ENCODE results near the gene TSPAN19.

DNA sequence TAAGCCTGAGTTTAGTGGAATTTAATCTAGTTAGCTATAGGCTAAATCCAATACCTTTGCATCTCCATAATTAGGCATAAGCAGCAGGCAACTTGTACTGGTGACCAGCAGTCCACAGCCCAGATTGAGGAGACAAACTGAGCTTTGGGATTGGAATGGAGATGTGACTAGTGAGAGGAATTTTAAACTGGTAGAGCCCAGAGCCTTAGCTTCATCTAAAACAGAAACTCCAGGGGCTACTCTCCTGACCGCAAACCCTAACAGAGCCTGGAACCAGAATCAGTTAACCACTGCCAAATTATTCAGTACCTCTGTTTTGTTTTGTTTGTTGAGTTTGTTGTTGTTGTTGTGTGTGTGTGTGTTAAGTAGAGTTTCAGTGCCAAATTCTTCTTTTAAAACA lies 53.2 kb downstream of the TSPAN19 start:
- TF ChIP-seq, protein P1, sequence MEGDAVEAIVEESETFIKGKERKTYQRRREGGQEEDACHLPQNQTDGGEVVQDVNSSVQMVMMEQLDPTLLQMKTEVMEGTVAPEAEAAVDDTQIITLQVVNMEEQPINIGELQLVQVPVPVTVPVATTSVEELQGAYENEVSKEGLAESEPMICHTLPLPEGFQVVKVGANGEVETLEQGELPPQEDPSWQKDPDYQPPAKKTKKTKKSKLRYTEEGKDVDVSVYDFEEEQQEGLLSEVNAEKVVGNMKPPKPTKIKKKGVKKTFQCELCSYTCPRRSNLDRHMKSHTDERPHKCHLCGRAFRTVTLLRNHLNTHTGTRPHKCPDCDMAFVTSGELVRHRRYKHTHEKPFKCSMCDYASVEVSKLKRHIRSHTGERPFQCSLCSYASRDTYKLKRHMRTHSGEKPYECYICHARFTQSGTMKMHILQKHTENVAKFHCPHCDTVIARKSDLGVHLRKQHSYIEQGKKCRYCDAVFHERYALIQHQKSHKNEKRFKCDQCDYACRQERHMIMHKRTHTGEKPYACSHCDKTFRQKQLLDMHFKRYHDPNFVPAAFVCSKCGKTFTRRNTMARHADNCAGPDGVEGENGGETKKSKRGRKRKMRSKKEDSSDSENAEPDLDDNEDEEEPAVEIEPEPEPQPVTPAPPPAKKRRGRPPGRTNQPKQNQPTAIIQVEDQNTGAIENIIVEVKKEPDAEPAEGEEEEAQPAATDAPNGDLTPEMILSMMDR (IDR thresholded peaks at IDR 0.05): no peak
- no peak for TF ChIP-seq POLR2A (IDR thresholded peaks at IDR 0.05)
